ENCODE measurements around the gene KRTAP4-8. TPM values are rescaled to one million over a fixed set of nuclear protein-coding genes. Genes with fewer than 3 reads are reported as not detected.
"Not testable (repeated sequence)": the region's sequence is repeated elsewhere in the genome, so short reads cannot be mapped to it uniquely, and the experiment has no call there.

Gene KRTAP4-8
- total RNA-seq, 4 donors from 2014 or later: 4.4 to 15.2 (median 13.6) TPM; not detected in 1

DNA sequence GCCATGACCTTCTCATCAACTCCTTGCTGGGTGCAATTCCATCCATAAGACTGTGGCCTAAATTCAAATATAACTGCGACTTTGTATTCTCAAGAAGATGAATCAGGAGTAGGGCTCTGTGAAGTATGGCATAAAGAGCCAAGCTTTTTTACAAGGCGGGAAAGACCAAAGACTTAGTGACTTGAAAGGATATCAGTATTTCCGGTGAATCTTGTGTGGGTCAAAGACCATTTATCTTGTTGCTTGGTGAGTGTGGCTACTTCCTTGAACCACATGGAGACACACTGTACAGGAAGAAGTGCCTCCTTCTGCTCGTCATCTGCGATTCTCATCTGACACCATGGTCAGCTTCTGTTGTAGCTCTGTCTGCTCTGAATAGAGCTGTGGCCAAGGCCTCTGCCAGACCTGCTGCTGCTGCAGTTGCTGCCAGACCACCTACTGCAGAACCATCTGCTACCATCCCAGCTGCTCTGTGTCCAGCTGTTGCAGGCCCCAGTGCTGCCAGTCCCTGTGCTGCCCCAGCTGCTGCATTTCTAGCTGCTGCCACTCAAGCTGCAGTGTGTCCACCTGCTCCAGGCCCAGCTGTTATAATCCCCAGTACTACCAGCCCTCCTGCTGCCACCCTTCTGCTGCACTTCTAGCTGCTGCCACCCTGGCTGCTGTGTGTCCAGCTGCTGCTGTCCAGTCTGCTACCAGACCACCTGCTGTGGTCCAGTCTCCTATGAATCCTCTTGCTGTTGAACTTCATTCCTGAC, 26.2 kb downstream of the KRTAP4-8 start:
- Histone ChIP-seq H3K36me3 (no peaks in the 10 kb centered on the region), H3K4me1 (no peaks in the 10 kb centered on the region), H3K9me3 (no peaks in the 10 kb centered on the region), H3K27ac (no peak overlapping the region), H3K27me3 (no peaks in the 10 kb centered on the region), H3K4me3 (no peak overlapping the region)
- TF ChIP-seq, protein P1, sequence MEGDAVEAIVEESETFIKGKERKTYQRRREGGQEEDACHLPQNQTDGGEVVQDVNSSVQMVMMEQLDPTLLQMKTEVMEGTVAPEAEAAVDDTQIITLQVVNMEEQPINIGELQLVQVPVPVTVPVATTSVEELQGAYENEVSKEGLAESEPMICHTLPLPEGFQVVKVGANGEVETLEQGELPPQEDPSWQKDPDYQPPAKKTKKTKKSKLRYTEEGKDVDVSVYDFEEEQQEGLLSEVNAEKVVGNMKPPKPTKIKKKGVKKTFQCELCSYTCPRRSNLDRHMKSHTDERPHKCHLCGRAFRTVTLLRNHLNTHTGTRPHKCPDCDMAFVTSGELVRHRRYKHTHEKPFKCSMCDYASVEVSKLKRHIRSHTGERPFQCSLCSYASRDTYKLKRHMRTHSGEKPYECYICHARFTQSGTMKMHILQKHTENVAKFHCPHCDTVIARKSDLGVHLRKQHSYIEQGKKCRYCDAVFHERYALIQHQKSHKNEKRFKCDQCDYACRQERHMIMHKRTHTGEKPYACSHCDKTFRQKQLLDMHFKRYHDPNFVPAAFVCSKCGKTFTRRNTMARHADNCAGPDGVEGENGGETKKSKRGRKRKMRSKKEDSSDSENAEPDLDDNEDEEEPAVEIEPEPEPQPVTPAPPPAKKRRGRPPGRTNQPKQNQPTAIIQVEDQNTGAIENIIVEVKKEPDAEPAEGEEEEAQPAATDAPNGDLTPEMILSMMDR (IDR thresholded peaks at IDR 0.05): no peak
- no peak for TF ChIP-seq POLR2AphosphoS5 (IDR thresholded peaks at IDR 0.05)
- WGBS: 79% methylated on average over 5 of the region's 5 CpGs
- no peak for DNase-seq (ENCODE audit: low spot score in 2 of 2)

DNA sequence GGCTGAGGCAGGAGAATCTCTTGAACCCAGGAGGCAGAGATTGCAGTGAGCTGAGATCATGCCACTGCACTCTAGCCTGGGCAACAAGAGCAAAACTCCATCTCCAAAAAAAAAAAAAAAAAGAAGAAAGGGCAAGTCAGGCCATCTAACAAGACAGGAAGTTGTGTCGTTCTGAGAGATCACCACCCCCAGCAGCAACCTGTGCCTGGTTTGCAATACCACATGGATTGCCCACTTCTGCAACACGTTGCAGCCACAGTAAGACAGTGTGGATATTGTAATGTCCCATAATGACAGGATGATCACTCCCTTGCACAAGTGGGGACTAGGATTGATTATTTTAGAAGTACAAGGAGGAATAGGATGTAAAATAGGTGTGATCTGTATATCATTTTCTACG, 28.9 kb downstream of the KRTAP4-8 start:
- Histone ChIP-seq H3K36me3 (no peaks in the 10 kb centered on the region), H3K27ac (no peak overlapping the region), H3K4me1 (no peaks in the 10 kb centered on the region), H3K27me3 (no peaks in the 10 kb centered on the region), H3K9me3 (no peaks in the 10 kb centered on the region), H3K4me3 (no peak overlapping the region)
- 79% methylated on average over 3 of the region's 3 CpGs for WGBS
- TF ChIP-seq POLR2A (IDR thresholded peaks at IDR 0.05) (no peak), EP300 (IDR thresholded peaks at IDR 0.05) (no peak), POLR2AphosphoS5 (IDR thresholded peaks at IDR 0.05) (no peak)
- TF ChIP-seq, protein P1 (IDR thresholded peaks at IDR 0.05): no peak
- DNase-seq (ENCODE audit: low spot score in 2 of 2): no peak

DNA sequence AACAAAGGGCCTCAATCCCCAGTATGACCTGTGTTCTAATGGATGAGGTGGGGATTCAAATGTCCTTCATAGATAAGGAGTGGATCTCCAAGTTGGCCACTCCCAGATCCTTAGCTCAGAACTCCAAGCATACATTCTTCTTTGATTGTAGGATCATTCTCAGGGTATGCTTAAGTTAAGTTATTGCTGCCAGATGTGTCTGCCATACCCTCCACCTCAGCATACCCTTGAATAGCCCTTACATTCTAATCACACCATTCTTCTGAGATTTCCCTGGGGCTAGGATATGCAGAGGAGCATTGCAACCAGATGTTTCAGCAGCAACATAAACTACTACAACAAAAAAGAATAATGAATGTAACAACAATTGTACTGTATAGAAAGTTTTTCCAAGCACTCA, 30.7 kb downstream of the KRTAP4-8 start:
- TF ChIP-seq, protein P1 (IDR thresholded peaks at IDR 0.05): no peak
- no peak for TF ChIP-seq POLR2A (IDR thresholded peaks at IDR 0.05)
- TF ChIP-seq EP300 (IDR thresholded peaks at IDR 0.05): no peak
- no peak for TF ChIP-seq POLR2AphosphoS5 (IDR thresholded peaks at IDR 0.05)
- Histone ChIP-seq H3K9me3 (no peaks in the 10 kb centered on the region), H3K4me1 (no peaks in the 10 kb centered on the region), H3K27ac (no peak overlapping the region), H3K4me3 (no peak overlapping the region), H3K27me3 (no peaks in the 10 kb centered on the region), H3K36me3 (no peaks in the 10 kb centered on the region)
- DNase-seq (ENCODE audit: low spot score in 2 of 2): no peak

DNA sequence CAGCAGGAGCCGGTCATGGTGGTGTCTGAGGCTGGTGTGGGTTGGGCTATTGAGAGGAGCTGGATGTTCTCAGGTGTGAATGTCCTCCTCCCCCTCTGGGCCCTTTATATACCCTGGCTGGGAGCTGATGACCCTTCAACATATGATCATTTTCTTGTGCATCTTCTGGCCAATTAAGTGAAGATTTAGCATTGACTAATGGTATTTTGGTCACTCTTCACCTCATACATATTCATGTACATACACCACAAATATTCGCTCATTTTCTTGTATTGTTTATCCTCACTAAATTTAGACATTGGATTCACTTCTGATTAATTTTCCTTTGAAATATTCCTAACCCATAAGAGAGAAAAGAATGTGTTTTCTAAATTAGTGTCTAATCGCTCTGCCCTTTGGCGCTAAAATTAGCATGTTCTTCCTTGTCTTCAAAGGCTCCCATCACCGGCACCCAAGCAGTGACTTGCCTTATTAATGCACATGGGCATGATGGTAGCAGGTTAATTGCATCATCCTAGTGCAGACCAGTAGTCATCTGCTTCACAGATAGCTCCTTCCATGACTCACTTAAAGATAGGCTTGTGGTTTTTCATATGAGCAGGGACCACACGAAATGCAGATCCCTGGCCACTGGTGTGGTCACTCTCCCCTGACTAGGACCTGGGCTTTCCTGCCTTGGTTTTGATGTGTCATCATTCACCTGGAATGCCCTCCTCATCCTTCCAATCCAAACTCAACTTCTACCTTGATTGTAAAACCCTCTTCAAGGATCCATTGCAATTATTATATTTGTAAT, 31.9 kb downstream of the KRTAP4-8 start, which contains the start of gene KRTAP2-4:
TSS of gene KRTAP2-4 (minus strand) at position 51 of the 796 bp plus-strand sequence. CDS start at position 17, 34 bp downstream.
- 73% methylated on average over 6 of the region's 6 CpGs for WGBS
- H3K4me3 ChIP-seq: no peak within 1 kb of the TSS
- H3K36me3 ChIP-seq: no peaks in the 10 kb centered on the region
- no peak for TF ChIP-seq POLR2A (IDR thresholded peaks at IDR 0.05)
- TF ChIP-seq, protein P1 (IDR thresholded peaks at IDR 0.05): no peak
- no peak for TF ChIP-seq EP300 (IDR thresholded peaks at IDR 0.05)
- TF ChIP-seq POLR2AphosphoS5 (IDR thresholded peaks at IDR 0.05): no peak
- H3K9me3 ChIP-seq: no peaks in the 10 kb centered on the region
- peaks cover 1% of the 10 kb centered on the region for H3K27me3 ChIP-seq
- DNase-seq (ENCODE audit: low spot score in 2 of 2): no peak
- H3K4me1 ChIP-seq: no peaks in the 10 kb centered on the region
- H3K27ac ChIP-seq: no peak within 1 kb of the TSS

DNA sequence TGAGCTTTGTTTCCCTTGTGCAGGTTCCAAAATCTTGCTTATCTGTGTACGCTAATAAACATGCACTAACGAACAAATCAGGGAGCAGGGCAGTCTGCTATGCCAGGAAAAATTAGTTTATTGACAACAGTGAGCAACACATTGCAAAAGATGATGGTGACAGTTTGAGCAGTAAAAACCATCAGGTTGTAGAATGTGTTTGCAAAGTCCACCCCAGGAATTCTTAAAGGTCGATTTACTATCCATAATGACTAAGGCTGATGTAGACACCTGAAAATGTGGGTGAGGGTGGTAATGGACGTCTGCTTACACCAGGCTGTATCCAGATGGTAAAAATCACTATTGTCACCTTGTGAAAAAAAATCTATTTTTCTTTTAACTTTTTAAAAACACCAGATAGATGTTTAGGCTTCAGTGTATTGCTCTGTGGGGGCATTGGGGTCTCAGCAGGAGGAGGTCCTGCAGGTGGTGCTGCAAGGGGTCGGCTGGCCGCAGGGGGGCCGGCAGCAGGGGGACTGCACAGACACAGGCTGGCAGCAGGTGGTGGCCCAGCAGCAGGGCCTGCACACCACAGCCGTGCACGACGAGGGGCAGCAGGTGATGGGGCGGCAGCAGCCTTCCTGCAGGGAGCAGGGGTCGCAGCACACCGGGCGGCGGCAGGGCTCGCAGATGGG, 32.8 kb downstream of the KRTAP4-8 start:
- not testable (repeated sequence) for H3K27me3 ChIP-seq; H3K27ac ChIP-seq; DNase-seq (ENCODE audit: low spot score in 2 of 2); H3K4me3 ChIP-seq; H3K4me1 ChIP-seq; H3K36me3 ChIP-seq; H3K9me3 ChIP-seq
- 80% methylated on average over 7 of the region's 16 CpGs for WGBS

Data from suprapubic skin (tissue), 4 donors.